AG09319 (cell line): Measurements from ENCODE around the gene SLC39A12.

Source experiments
- DNase-seq: peaks from one replicate; pipeline ENCODE4 v3.0.0-alpha.2; 2010; ENCODE audit warnings: low read depth; ENCODE audit errors: extremely low read depth
- CTCF ChIP-seq: IDR thresholded peaks from 2 replicates; pipeline ENCODE4 v1.5.1; 2011; ENCODE audit warnings: low read depth, mild to moderate bottlenecking, inconsistent platforms, low read length, moderate library complexity

The SLC39A12 gene

GRCh38 chr10:17913604-17914003 lies 38.1 kb upstream of the SLC39A12 start:
- no peak for TF ChIP-seq CTCF
- DNase-seq, result no peak

GRCh38 chr10:17914169-17915045 lies 37.3 kb upstream of the SLC39A12 start:
- TF ChIP-seq CTCF, result no peak
- no peak for DNase-seq

- DNase-seq, result no peak
- TF ChIP-seq CTCF, result no peak
These were observed 36.5 kb upstream of the SLC39A12 start for GRCh38 chr10:17915181-17915580.

- no peak for DNase-seq
- TF ChIP-seq CTCF, result no peak
These were observed 33.4 kb upstream of the SLC39A12 start for GRCh38 chr10:17918187-17918903.

GRCh38 chr10:17921378-17921777 lies 30.3 kb upstream of the SLC39A12 start:
- no peak for DNase-seq
- TF ChIP-seq CTCF, result no peak

GRCh38 chr10:17923728-17924127 lies 28.0 kb upstream of the SLC39A12 start:
- no peak for TF ChIP-seq CTCF
- DNase-seq, result peak; percentile 67
